ENCODE measurements around the gene ZNF441.

DNA sequence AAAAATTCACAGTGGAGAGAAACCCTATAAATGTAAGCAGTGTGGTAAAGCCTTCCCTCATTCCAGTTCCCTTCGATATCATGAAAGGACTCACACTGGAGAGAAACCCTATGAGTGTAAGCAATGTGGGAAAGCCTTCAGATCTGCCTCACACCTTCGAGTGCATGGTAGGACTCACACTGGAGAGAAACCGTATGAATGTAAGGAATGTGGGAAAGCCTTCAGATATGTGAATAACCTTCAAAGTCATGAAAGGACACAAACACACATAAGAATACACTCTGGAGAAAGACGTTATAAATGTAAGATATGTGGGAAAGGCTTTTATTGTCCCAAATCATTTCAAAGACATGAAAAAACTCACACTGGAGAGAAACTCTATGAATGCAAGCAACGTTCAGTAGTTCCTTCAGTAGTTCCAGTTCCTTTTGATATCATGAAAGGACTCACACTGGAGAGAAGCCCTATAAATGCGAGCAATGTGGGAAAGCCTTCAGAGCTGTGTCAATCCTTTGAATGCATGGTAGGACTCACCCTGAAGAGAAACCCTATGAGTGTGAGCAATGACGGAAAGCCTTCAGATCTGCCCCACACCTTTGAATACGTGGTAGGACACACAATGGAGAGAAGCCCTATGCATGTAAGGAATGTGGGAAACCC, 65.6 kb downstream of the ZNF441 start:
- TF ChIP-seq, protein P1, sequence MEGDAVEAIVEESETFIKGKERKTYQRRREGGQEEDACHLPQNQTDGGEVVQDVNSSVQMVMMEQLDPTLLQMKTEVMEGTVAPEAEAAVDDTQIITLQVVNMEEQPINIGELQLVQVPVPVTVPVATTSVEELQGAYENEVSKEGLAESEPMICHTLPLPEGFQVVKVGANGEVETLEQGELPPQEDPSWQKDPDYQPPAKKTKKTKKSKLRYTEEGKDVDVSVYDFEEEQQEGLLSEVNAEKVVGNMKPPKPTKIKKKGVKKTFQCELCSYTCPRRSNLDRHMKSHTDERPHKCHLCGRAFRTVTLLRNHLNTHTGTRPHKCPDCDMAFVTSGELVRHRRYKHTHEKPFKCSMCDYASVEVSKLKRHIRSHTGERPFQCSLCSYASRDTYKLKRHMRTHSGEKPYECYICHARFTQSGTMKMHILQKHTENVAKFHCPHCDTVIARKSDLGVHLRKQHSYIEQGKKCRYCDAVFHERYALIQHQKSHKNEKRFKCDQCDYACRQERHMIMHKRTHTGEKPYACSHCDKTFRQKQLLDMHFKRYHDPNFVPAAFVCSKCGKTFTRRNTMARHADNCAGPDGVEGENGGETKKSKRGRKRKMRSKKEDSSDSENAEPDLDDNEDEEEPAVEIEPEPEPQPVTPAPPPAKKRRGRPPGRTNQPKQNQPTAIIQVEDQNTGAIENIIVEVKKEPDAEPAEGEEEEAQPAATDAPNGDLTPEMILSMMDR (conservative IDR thresholded peaks at IDR 0.05; ENCODE audit: low read depth, low read length), result no peak
- TF ChIP-seq NFE2L2 (IDR thresholded peaks at IDR 0.05; ENCODE audit: low read depth, low read length) (no peak), POLR2A (IDR thresholded peaks at IDR 0.05; ENCODE audit: low read depth, low read length) (no peak)
